ENCODE data around the gene ARHGDIA. TPM values are rescaled to one million over a fixed set of nuclear protein-coding genes. Genes with fewer than 3 reads are reported as not detected.
A peak's percentile ranks its signal among the peaks of the same experiment; 100 is the strongest.

The ARHGDIA gene
- total and polyA plus RNA-seq, 10 donors = 131 to 392 (median 235) TPM

- DNase-seq = no peak
- H3K4me3 ChIP-seq = peak overlapping the region in 6 of 8 donors; percentile 70 to 99 (median 95)
- H3K27ac ChIP-seq = no peak overlapping the region
- H3K9me3 ChIP-seq = no peaks in the 10 kb centered on the region
- 75 to 85% (median 77%) methylated on average over 21 of the region's 21 CpGs for WGBS, 5 donors
- no peak for TF ChIP-seq POLR2AphosphoS5 (IDR thresholded peaks at IDR 0.05)
- TF ChIP-seq CTCF (IDR thresholded peaks at IDR 0.05 in 8 of 11, conservative IDR thresholded peaks at IDR 0.05 in 3 of 11) = no peak
- TF ChIP-seq POLR2A (IDR thresholded peaks at IDR 0.05) = no peak
- intact Hi-C loops (cut with DNase I; ENCODE audit: low total_unique reads) = no loop called here
- peaks cover 2 to 72% (median 49%) of the 10 kb centered on the region in 6 donors for H3K36me3 ChIP-seq
- H3K27me3 ChIP-seq (replicated peaks in 1 of 7) = no peaks in the 10 kb centered on the region
- peaks cover 18 to 75% (median 49%) of the 10 kb centered on the region in 6 donors for H3K4me1 ChIP-seq
Measured at GRCh38 chr17:81916234-81917001, 45.3 kb upstream of the ARHGDIA start.

DNA sequence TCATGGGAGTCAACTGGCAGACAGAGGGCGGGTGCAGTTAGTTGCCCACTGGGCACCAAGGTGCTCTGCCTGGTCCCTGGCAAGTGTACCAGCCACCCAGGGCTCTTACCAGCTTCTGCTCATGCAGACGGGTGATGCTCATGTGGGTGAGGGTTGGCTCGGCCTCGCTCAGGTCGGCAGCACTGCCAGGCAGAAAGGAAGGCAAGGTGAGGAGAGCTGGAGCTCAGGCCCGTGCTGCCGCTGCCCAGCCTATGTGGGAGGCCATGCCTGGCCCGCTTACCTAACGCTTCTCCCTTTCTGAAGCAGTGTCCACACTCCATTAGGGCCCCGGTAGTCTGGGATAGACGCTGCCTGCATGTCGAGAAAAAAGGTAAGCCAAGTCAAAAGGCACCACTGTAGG, 44.2 kb upstream of the ARHGDIA start:
- 92 to 96% (median 94%) methylated on average over 11 to 12 of the region's 12 CpGs for WGBS, 5 donors

GRCh38 chr17:81914103-81914850, 43.1 kb upstream of the ARHGDIA start:
- Histone ChIP-seq H3K36me3 (peaks cover 2 to 52% (median 39%) of the 10 kb centered on the region in 6 donors), H3K9me3 (no peaks in the 10 kb centered on the region), H3K4me1 (peaks cover 26 to 70% (median 51%) of the 10 kb centered on the region in 6 donors), H3K4me3 (no peak overlapping the region), H3K27me3 (replicated peaks in 1 of 7) (no peaks in the 10 kb centered on the region), H3K27ac (no peak overlapping the region)
- no peak for DNase-seq
- WGBS, 5 donors = 95 to 98% (median 97%) methylated on average over 23 to 36 of the region's 36 CpGs
- no peak for TF ChIP-seq POLR2A (IDR thresholded peaks at IDR 0.05)
- TF ChIP-seq POLR2AphosphoS5 (IDR thresholded peaks at IDR 0.05) = no peak
- no peak for TF ChIP-seq CTCF (IDR thresholded peaks at IDR 0.05 in 8 of 11, conservative IDR thresholded peaks at IDR 0.05 in 3 of 11)
- intact Hi-C loops (cut with DNase I; ENCODE audit: low total_unique reads) = no loop called here

More for the DNA sequence above, 44.2 kb upstream of the ARHGDIA start:
- no peaks in the 10 kb centered on the region for H3K9me3 ChIP-seq
- H3K4me3 ChIP-seq = no peak overlapping the region
- no peak for DNase-seq
- TF ChIP-seq POLR2A (IDR thresholded peaks at IDR 0.05) = no peak
- no peak for TF ChIP-seq POLR2AphosphoS5 (IDR thresholded peaks at IDR 0.05)
- no peak for TF ChIP-seq CTCF (IDR thresholded peaks at IDR 0.05 in 8 of 11, conservative IDR thresholded peaks at IDR 0.05 in 3 of 11)
- intact Hi-C loops (cut with DNase I; ENCODE audit: low total_unique reads) = no loop called here
- peaks cover 2 to 61% (median 42%) of the 10 kb centered on the region in 6 donors for H3K36me3 ChIP-seq
- H3K27me3 ChIP-seq (replicated peaks in 1 of 7) = no peaks in the 10 kb centered on the region
- H3K27ac ChIP-seq = no peak overlapping the region
- H3K4me1 ChIP-seq = peaks cover 21 to 70% (median 46%) of the 10 kb centered on the region in 6 donors
